GM12864 (cell line): Measurements from ENCODE around the gene CALML5.

Experiments used
- DNase-seq: peaks from one replicate; pipeline ENCODE4 v3.0.0-alpha.2; 2011; ENCODE audit warnings: low read depth
- H3K4me3 ChIP-seq: 2 replicates; pipeline ENCODE4 v1.5.1; 2011; ENCODE audit warnings: mild to moderate bottlenecking, low read depth, low read length, control low read depth
- CTCF ChIP-seq: IDR thresholded peaks from 2 replicates; pipeline ENCODE4 v1.5.1; 2011; ENCODE audit warnings: low read depth, mild to moderate bottlenecking, moderate library complexity, low read length, control low read depth, inconsistent platforms; ENCODE audit errors: missing control alignments

CALML5 gene

GRCh38 chr10:5458949-5459747, 40.2 kb downstream of the CALML5 start:
- no peak overlapping the region for H3K4me3 ChIP-seq
- TF ChIP-seq CTCF = no peak
- DNase-seq = no peak

- DNase-seq = no peak
- no peak for TF ChIP-seq CTCF
- no peak overlapping the region for H3K4me3 ChIP-seq
Observed at GRCh38 chr10:5458425-5458824, 40.9 kb downstream of the CALML5 start.

GRCh38 chr10:5457741-5458140, 41.6 kb downstream of the CALML5 start:
- TF ChIP-seq CTCF = no peak
- no peak for DNase-seq
- no peak overlapping the region for H3K4me3 ChIP-seq

- no peak for DNase-seq
- no peak for TF ChIP-seq CTCF
- no peak overlapping the region for H3K4me3 ChIP-seq
Observed at GRCh38 chr10:5456563-5456962, 42.8 kb downstream of the CALML5 start.

GRCh38 chr10:5453749-5454489, 45.5 kb downstream of the CALML5 start:
- no peak for DNase-seq
- no peak for TF ChIP-seq CTCF
- no peak overlapping the region for H3K4me3 ChIP-seq

- H3K4me3 ChIP-seq = no peak overlapping the region
- no peak for TF ChIP-seq CTCF
Observed at GRCh38 chr10:5450605-5451384, 48.6 kb downstream of the CALML5 start.

More at GRCh38 chr10:5450605-5451384, 48.6 kb downstream of the CALML5 start:
- DNase-seq = no peak
